Measurements from ENCODE around the gene OR2M4.

GRCh38 chr1:248277876-248278275 is 46.7 kb downstream of the OR2M4 start, which contains the start of gene OR2T33:
- no peak for TF ChIP-seq CTCF (IDR thresholded peaks at IDR 0.05)
- no peak for TF ChIP-seq EP300 (IDR thresholded peaks at IDR 0.05)
- TF ChIP-seq POLR2AphosphoS5 (IDR thresholded peaks at IDR 0.05): no peak

Data from sigmoid colon (tissue), 4 donors.